Kidney tubule cell (primary cell): ENCODE data around the gene ADAMTS10.
"Not testable (repeated sequence)": the region's sequence is repeated elsewhere in the genome, so short reads cannot be mapped to it uniquely, and the experiment has no call there.

Experiments used
- DNase-seq: peaks from one replicate; pipeline ENCODE4 v3.0.0-alpha.2; 2018; ENCODE audit warnings: low spot score

The ADAMTS10 gene

GRCh38 chr19:8561075-8561764, 49.3 kb downstream of the ADAMTS10 start:
- DNase-seq: peak; percentile 11

GRCh38 chr19:8558325-8558724, 52.2 kb downstream of the ADAMTS10 start:
- DNase-seq: no peak

- DNase-seq: no peak
Observed at GRCh38 chr19:8557642-8558238, 52.8 kb downstream of the ADAMTS10 start.

GRCh38 chr19:8553729-8554128, 56.8 kb downstream of the ADAMTS10 start:
- DNase-seq: not testable (repeated sequence)

- peak; percentile 27 for DNase-seq
Observed at GRCh38 chr19:8552810-8553209, 57.7 kb downstream of the ADAMTS10 start.

- DNase-seq: no peak
Observed at GRCh38 chr19:8550070-8550469, 60.4 kb downstream of the ADAMTS10 start.

GRCh38 chr19:8545743-8546142, 64.8 kb downstream of the ADAMTS10 start:
- no peak for DNase-seq

- no peak for DNase-seq
Observed at GRCh38 chr19:8544168-8544567, 66.3 kb downstream of the ADAMTS10 start.

- DNase-seq: no peak
Observed at GRCh38 chr19:8539621-8540149, 70.8 kb downstream of the ADAMTS10 start.

- DNase-seq: no peak
Observed at GRCh38 chr19:8537099-8537498, 73.4 kb downstream of the ADAMTS10 start.

- DNase-seq: no peak
Observed at GRCh38 chr19:8536282-8536681, 74.2 kb downstream of the ADAMTS10 start.

- DNase-seq: no peak
Observed at GRCh38 chr19:8532225-8532624, 78.3 kb downstream of the ADAMTS10 start.

- DNase-seq: no peak
Observed at GRCh38 chr19:8531470-8531869, 79.0 kb downstream of the ADAMTS10 start.
